ENCODE data around the gene RPA1. TPM values are rescaled to one million over a fixed set of nuclear protein-coding genes. Genes with fewer than 3 reads are reported as not detected.

RPA1 gene
- total RNA-seq, 2 donors from 2014 or later, result 118 to 174 TPM

DNA sequence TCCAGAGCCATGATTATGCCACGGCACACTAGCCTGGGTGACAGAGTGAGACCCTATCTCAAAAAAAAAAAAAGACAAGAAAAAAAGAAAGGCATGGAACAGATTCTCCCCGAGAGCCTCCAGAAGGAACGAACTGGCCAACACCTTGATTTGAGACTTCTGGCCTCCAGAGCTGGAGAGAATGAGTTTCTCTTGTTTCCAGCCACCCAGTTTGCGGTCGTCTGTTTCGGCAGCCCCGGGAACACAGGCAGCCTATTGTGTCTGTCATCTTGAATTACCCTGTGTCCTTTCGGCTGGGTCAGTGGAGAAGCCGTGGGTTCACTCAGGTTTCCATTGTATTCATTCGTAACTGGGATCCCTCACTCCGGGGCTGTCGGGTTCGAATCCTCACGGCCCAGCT, 83.9 kb downstream of the RPA1 start:
- ATAC-seq, result no peak
- Mint-ChIP-seq H3K27ac (no peak overlapping the region), H3K36me3 (no peaks in the 10 kb centered on the region), H3K9me3 (no peaks in the 10 kb centered on the region)
- no peak for DNase-seq (ENCODE audit: low spot score in 2 of 2)

DNA sequence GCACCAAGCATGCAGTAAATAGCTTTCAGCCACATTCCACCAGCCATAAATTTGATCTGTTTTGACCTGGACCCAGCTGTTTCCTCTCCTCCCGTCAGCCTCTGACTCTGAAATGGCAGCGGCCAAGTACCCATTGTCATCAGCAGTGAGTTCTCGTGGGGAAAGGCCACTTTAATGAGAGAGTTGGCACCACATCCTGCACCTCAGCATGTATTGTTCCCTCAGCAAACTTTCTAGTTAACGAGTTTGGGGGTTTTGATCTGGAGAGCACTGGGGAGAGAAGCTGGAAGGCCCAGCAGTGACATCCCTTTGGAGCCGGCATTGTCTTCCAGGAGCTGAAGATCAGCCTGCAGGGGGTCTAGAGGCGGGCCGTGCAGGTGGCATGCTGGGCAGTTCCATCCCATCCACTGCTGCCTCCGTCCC, 84.9 kb downstream of the RPA1 start:
- ATAC-seq (no peak), DNase-seq (ENCODE audit: low spot score in 2 of 2) (no peak)
- H3K36me3 Mint-ChIP-seq, result no peaks in the 10 kb centered on the region
- no peak overlapping the region for H3K27ac Mint-ChIP-seq
- H3K9me3 Mint-ChIP-seq, result no peaks in the 10 kb centered on the region

DNA sequence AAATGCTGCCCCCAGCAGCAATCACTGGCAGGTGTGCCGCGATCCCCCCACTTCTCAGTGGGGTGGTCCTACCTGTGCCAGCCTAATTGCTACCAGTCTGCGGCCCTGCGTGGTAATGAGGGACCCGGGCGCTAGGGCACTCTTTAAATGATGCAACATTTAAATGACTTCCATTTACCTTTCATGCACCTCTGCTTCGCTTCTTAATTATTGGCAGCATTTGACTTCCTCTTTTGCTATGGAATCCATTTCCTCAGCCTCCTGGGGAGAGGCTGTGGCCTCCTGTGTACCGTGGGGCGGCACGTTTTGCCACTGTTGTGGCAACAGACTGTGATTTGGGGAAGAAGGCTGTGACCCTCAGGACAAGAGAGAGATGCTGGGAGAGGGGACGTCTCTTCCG, 86.1 kb downstream of the RPA1 start:
- Mint-ChIP-seq H3K36me3 (no peaks in the 10 kb centered on the region), H3K9me3 (no peaks in the 10 kb centered on the region), H3K27ac (no peak overlapping the region)
- DNase-seq (ENCODE audit: low spot score in 2 of 2), result no peak
- no peak for ATAC-seq

DNA sequence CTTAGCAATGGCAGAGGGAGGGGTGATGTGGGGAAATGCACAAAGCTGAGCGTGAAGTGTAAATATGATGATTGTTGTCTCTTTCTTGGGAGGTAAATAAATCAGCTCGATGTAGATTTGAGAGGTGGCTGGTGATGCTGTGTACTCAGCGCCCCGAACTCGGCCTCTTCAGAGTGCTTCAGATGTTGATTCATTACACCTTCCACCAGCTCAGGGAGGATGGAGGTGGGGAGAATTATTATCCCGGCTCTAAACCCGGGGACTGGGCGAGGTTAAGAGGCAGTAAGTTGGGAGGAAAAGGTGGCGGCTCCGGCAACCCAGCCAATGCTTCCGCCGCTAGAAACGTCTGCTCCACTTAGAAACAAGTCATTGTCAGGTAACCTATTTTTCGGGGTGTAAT, 86.5 kb downstream of the RPA1 start:
- ATAC-seq (no peak), DNase-seq (ENCODE audit: low spot score in 2 of 2) (no peak)
- no peak overlapping the region for H3K27ac Mint-ChIP-seq
- H3K36me3 Mint-ChIP-seq, result no peaks in the 10 kb centered on the region
- no peaks in the 10 kb centered on the region for H3K9me3 Mint-ChIP-seq

DNA sequence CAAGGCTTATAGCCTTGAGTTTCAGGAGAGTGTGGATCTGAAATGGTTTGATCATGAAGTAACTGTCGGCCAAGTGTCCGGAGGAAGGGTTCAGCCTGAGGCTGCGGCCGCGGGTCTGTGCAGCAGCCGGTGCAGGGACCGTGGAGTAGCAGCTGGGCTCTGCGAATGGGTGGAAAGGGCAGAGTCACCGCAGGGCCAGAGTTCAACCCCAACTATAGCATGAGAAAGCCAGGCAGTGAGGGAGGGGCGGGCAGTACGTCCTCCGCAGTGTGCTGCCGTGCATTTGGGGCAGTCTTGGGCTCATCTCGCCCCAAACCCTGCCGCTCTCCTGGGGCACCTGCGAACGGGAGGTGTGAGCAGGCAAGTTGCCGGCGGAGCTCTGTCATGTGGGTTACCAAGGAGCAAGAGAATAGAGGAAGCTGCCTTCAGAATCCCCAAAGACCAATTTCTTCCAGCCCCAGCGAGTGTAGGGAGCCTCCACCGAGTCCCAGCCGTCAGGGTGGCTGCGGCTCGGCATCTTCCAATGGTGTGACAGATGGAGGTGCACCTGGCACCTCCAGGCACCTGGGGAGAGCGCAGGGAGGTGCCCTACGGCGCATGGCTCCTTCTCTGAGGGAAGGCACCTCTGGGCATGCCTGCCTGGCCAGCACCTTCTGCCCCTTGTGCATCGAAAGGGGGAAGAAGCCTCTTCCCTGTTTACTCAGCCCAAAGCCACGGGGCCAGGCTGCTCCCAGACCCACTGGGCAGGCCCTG, 87.3 kb downstream of the RPA1 start:
- ATAC-seq (no peak), DNase-seq (ENCODE audit: low spot score in 2 of 2) (no peak)
- Mint-ChIP-seq H3K27ac (peak overlapping the region in 1 of 2 donors; percentile 41), H3K36me3 (no peaks in the 10 kb centered on the region), H3K9me3 (no peaks in the 10 kb centered on the region)

DNA sequence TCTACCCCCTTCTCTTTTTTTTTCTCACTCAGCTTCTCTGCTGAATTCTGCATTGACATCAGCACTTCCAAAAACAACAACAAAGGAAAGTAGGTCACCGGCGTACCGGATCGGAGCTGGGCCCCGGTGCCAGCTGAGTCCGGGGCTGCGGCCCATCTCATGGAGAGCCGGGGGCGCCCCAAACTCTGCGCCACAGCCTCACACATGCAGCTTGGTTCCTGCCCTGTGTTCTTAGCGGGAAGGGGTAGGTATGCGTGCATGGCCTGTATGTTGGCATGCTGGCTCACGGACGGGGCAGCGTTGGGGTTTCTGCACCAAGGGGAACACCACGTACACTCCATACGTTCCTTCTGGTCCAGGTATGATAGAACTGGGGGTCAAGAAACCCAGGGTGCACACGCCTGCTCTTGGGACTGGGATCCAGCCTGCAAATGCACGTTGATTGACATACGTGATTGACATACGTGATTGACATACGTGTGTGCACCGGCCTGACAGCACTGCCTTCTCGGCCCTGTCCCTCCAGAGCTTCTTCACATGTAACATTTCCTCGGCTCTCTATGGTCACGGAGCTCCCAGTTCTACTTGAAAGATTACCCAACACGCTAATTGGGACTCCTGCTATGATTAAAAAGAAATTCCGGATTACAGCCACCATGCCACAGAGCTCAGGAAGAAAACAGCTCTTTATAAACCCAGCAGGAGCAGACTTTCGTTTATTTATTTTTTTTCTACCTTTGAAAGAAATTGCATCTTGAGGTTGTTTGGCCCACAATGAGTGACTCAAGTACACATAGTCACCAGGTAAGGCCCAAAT, 88.7 kb downstream of the RPA1 start:
- ATAC-seq, result no peak
- H3K27ac Mint-ChIP-seq, result no peak overlapping the region
- H3K36me3 Mint-ChIP-seq, result no peaks in the 10 kb centered on the region
- no peak for DNase-seq (ENCODE audit: low spot score in 2 of 2)
- H3K9me3 Mint-ChIP-seq, result no peaks in the 10 kb centered on the region

DNA sequence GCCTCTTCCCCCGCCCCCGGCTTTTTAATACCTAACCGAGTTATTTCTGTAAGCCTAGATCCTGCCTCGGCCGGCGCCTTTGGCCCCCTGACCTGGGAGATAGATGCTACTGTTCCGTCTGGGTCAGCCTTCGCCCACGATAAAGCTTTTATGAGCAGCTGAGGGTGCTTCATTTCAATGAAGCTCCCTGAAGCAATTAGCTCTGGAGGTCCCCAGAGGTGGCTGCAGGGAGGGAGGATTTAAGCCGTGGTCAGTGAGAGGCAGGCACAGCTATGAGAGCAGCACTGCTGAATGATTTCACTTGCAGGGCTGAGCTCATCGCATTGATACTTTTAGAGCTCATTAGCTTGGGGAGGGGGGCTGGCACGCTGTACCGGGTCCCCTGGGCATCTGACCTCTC, 89.4 kb downstream of the RPA1 start:
- Mint-ChIP-seq H3K36me3 (no peaks in the 10 kb centered on the region), H3K9me3 (no peaks in the 10 kb centered on the region), H3K27ac (no peak overlapping the region)
- no peak for ATAC-seq
- DNase-seq (ENCODE audit: low spot score in 2 of 2), result no peak

DNA sequence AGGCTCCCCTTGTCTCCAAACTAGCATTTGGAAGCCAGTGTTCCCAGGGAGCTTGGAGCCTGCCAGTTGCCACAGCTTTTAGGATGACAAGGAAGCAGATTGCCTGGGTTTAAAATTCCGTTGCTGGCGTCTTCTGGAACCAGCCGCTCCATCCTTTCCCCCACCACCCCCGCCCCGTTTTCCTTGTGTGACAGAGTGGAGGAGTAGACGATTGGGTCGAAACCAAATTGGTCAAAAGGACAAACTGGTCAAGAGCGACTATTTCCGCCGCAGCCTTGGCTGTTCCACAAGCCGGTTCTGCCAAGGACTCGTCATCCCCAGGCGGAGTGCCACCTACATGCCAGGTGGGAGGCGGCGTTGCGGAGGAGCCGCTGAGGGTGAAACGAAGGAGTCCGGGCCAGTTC, 91.1 kb downstream of the RPA1 start:
- Mint-ChIP-seq H3K9me3 (no peaks in the 10 kb centered on the region), H3K27ac (no peak overlapping the region), H3K36me3 (no peaks in the 10 kb centered on the region)
- no peak for DNase-seq (ENCODE audit: low spot score in 2 of 2)
- no peak for ATAC-seq

DNA sequence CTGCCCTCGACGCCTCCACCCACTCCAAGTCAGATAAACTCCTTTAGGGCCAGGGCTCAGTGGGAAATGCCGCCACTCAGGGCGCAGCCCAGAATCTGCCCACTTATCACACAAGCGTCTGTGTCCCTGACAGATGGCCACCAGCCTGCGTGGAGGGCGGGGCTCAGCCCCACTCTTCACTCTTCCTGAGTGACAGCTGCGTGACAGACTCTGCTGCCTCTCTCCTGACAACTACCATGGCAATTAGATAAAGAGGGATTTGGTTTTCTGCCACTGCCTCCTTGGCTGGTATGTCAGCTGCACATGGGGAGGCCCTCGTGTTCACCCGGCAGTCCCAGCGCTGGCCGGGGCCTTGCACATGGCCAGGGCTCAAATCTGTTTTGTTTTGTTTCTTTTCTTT, 99.2 kb downstream of the RPA1 start:
- DNase-seq (ENCODE audit: low spot score in 2 of 2) (no peak), ATAC-seq (no peak)
- no peaks in the 10 kb centered on the region for H3K9me3 Mint-ChIP-seq
- H3K27ac Mint-ChIP-seq, result no peak overlapping the region
- H3K36me3 Mint-ChIP-seq, result no peaks in the 10 kb centered on the region

DNA sequence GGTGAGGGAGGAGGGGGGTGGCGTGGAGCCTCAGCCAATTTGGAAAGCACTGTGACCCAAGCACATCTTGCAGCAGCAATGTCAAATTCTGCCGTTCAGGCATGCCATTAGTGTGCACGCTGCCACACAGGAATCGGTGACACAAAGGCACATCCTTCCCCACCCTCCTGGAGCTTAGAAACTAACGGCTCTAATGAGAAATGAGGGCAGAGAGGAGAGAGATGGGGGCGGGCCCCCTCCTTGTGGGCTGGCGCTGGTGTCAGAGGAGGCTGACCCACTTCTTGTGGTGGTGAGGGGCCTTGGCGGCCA, 100.5 kb downstream of the RPA1 start:
- H3K27ac Mint-ChIP-seq, result no peak overlapping the region
- no peaks in the 10 kb centered on the region for H3K36me3 Mint-ChIP-seq
- DNase-seq (ENCODE audit: low spot score in 2 of 2) (no peak), ATAC-seq (no peak)
- no peaks in the 10 kb centered on the region for H3K9me3 Mint-ChIP-seq

DNA sequence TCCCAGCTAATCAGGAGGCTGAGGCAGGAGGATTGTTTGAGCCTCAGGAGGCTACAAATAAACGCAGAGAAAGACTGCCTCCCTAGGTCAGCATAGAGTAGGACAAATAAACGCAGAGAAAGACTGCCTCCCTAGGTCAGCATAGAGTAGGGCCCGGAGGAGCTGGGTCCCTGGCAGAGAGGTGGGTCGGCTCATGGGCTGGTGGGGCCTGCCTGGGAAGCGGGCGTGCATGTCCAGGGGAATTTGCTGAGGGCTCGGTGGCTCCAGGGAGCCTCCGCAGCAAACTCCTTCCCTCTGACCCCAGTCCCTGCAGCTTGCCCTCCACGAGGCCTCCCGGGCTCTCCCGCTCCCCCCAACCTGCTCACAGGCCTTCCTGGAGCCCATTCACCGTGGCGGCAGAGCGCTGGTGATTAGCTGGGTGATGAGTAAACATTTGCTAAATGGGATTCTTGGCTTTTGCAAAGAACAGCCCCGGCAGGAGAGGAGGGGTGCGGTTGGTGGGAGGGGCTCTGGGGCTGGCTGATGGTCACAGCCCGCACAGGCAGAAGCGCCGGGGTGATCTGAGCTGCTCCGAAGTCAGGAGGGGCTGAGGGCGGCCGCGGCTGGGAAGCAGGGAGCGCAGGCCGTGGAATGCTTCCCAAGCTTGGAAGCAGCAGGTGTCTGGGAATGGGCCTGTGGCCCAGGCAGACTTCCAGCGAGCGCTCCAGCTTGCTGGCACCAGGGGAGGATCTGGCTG, 102.2 kb downstream of the RPA1 start:
- Mint-ChIP-seq H3K36me3 (no peaks in the 10 kb centered on the region), H3K9me3 (no peaks in the 10 kb centered on the region), H3K27ac (no peak overlapping the region)
- ATAC-seq, result no peak
- DNase-seq (ENCODE audit: low spot score in 2 of 2), result no peak

DNA sequence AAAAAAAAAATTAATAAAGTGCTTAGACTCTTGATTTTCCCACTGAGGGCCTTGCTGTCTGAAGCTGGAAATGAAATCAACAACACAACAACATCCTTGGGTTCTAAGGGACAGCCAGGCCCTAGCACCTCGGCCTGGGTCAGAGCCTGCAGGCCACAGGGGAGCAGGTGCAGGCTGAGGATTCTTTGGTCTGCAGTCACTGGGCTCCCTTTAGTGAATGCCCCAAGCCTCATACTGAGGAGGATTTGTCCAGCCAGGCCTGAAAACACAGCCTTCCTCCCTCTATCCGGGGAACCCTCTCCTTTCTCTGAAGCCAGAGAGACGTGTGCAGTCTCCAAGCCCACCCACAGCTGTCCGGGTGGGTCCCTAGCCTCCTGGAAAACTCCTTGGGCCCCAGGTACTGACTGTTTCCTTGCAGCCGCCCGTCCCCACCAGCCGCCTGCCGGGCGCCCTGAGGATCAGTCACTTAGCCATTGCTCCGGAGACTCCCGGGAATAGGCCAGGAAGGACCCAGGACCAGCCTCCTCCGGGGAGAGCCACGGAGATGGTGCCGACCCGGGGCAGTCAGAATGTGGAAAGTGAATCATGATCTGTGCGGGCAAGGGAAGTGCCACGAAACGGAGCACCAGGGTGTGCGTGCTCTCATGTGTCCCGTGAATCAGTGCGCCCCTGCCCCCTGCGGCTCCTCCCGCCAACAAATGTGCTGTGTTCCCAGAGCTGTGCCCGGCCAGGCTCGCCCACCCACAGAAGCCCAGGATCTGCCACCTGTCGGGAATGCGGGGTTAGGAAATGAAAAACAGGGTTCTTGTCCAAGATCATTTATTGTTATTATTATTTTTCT, 104.3 kb downstream of the RPA1 start:
- Mint-ChIP-seq H3K9me3 (no peaks in the 10 kb centered on the region), H3K36me3 (no peaks in the 10 kb centered on the region), H3K27ac (no peak overlapping the region)
- ATAC-seq (no peak), DNase-seq (ENCODE audit: low spot score in 2 of 2) (no peak)

DNA sequence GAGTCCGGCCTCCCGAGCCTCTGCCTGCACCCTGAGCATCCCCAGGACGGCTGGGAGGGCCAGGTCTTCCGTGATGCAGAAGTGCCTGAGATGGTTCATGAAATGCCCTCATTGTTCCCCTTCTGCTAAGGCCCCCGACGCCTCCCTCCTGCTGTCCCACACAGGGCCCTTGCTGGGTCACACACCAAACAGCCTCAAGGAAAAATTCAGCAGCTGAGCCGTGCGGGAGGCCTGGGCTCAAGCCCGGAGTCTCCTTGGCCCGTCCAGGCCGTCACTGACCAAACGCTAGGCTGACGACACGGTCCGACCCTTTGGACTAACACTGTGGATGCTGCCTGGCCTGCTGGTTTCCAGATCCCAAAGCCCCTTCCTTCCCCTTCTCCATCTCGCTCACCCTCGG, 105.1 kb downstream of the RPA1 start:
- ATAC-seq (no peak), DNase-seq (ENCODE audit: low spot score in 2 of 2) (no peak)
- no peaks in the 10 kb centered on the region for H3K36me3 Mint-ChIP-seq
- H3K9me3 Mint-ChIP-seq, result no peaks in the 10 kb centered on the region
- no peak overlapping the region for H3K27ac Mint-ChIP-seq

DNA sequence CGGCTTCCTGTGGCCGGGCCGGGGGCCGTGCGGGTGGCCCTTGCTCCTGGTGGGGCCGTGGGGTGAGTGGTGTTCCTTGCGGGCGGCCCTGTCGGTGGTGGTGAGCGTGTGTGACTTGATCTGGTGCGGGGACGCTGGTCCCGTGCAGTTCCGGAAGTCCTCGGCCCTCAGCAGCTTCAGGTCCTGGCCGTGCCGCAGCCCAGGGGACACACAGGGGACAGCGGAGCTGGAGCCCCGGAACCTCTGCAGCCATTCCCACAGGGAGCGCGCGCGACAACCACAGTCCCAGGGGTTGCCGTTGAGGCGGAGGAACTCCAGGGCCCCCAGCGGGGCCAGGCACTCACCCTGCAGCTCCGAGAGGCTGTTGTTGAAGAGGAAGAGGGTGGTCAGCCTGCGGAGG, 107.0 kb downstream of the RPA1 start:
- ATAC-seq, result no peak
- H3K36me3 Mint-ChIP-seq, result no peaks in the 10 kb centered on the region
- no peaks in the 10 kb centered on the region for H3K9me3 Mint-ChIP-seq
- DNase-seq (ENCODE audit: low spot score in 2 of 2), result no peak
- H3K27ac Mint-ChIP-seq, result no peak overlapping the region

DNA sequence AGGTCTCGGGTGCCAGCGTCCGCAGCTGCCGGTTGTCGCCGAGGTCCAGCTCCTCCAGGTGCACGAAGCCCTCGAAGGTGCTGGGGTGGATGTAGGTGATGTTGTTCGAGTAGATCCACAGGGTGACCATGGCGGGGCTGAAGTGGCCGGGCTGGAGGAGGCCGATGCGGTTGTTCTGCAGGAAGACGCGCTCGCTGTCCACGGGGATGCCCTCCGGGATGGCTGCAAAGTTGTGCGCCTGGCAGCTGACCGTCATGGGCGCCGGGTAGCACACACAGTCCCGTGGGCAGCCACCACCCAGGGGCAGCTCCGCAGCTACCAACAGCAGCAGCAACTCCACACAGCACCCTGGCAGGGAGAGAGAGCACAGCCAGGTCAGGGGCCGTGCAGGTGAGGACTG, 107.7 kb downstream of the RPA1 start:
- ATAC-seq (no peak), DNase-seq (ENCODE audit: low spot score in 2 of 2) (no peak)
- Mint-ChIP-seq H3K36me3 (no peaks in the 10 kb centered on the region), H3K9me3 (no peaks in the 10 kb centered on the region), H3K27ac (no peak overlapping the region)

DNA sequence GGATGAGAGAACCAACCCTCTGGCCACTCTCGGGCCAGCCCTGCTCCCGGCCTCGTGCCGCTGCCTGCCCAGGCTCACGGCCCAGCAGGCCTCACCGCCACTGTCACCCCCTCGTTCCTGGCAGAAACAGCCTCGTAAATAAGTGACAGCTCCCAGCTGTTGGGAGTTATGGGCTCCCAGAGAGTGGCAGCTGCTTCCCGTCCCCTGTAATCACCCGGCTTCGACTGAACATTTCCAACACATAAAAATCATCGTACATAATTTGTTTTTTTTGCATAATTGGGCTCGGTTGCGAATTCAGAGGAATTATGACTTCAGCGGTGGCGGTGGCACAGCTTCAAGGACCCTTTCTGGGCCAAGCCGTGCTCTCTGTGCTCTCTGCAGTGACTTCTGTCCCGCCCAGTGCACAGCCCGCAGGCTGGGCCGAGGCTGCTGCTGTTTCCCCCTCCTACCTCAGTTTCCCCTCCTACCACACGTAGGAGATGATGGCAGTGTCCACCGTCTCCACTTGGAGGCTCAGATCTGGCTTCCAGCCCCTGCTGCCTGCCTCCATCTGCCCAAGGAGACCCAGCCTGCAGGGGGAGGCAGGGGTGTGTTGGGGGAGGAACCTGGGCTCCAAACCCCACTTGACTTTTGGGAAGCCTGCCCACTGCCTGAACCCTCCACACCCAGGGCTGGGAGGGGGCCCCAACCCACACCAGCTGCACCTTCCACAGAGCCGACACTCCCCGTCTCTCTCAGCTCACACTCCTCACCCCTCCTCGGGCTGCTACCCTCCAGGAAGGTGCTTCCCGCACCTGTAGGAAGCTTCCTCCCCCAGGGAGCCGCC, 110.4 kb downstream of the RPA1 start:
- DNase-seq (ENCODE audit: low spot score in 2 of 2) (no peak), ATAC-seq (no peak)
- no peaks in the 10 kb centered on the region for H3K9me3 Mint-ChIP-seq
- no peaks in the 10 kb centered on the region for H3K36me3 Mint-ChIP-seq
- no peak overlapping the region for H3K27ac Mint-ChIP-seq
